Measurements from ENCODE around the gene SEMA3A.

The SEMA3A gene

DNA sequence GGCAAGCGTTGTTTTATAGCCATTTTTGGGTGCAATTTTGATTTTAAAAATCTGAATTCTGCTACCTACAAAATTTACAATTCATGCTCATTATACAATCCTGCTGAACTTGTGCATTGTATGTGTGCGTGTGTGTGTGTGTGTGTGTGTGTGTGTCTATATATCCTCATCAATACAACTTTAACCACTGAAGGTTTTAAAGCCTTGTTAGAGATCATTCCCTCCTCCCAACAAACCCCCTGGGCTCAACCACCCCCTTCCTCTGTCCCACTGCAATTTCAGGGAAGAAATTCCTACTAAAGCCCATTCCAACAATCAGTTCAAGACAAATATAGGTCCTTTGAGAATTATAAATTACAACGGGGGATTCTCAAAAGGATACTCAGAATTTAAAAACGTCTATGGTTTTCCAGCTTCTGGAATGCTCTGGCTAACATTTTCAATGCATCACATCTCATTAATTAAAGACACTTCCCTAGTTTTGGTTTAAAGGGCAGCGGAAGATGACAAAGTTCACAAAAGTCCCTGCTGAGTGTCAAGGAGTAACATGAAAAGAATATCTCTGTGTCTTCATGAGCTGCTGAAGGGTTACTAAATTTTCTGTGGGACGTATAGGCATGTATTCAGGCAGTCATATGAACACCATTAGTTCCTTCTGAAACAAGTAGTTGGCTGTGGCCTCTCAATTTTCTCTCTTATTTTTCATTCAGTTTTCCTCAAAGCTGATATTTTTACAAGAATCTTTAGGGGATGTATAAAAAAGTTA lies 889 bp upstream of the SEMA3A start:
- no peak for DNase-seq (ENCODE audit: low spot score)

DNA sequence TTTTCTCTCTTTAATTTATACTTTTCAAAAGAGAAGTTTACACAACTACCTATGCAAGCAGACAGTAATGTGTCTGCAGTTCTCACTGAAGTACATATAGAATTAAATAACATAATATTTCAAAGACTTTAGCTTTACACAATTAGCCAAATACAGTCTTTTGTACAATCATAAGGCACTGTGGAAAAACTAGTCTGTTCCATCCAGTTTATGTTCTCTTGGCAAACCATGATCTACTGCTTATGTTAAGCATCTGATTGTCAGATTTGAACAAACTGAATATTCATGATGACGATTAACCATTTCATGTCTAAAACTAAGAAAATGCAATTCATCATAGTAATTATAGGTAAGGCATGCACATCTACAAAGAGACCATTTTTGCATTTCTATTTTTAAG lies 842 bp downstream of the SEMA3A start:
- DNase-seq (ENCODE audit: low spot score): no peak

GRCh38 chr7:84191842-84192241 lies 2.7 kb downstream of the SEMA3A start:
- DNase-seq (ENCODE audit: low spot score): no peak

DNA sequence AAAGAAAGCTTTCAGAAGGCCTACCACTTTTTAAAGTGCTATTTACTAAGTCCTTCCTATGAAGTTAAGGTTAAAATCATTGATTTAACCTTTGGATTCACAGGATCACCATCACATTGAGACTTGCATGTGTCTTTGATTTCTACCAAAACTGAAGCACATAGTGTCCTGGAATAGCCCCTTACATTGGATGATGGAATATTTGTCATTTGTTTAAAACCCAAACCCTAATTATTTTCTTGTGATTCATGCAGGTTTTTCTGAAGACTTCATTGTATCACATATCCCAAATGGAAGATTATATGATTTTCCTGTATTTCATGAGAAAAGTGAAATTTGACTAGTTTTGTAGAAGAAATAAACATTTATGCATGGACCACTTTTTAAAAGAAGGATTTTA lies 3.3 kb downstream of the SEMA3A start:
- DNase-seq (ENCODE audit: low spot score): no peak

DNA sequence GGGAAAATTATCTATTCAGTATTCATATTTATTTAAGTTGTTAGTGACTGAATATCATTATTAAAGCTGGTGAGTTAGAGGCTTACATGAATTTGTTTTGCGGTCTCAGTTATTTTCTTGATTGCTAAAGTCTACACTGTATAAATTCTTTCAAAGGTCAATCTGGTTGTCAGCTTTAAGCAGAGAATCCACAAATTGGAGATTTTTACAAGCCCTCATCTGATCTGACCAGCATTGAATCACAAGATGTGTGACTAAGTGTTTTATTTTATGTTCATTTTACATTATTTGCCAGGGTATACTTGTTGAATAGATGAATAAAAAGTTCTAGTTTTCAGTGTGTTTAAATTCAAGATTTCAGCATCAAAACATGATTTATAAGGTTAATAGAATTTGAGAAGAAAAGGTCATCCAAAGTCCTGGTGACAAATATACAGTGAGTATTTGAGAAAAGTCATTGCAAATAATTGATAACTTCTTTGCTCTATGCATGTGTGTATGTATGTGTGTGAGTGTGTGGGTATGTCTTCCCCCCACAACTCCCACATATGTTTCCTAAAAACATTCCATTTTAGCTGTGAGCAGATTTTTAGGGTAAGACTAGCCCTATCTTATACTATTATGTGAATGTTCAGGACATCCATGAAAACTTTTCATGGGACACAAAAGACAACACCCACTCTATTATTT lies 4.4 kb downstream of the SEMA3A start:
- DNase-seq (ENCODE audit: low spot score): no peak

GRCh38 chr7:84188786-84189405 lies 5.7 kb downstream of the SEMA3A start:
- DNase-seq (ENCODE audit: low spot score): no peak

GRCh38 chr7:84187813-84188510 lies 6.6 kb downstream of the SEMA3A start:
- DNase-seq (ENCODE audit: low spot score): no peak

DNA sequence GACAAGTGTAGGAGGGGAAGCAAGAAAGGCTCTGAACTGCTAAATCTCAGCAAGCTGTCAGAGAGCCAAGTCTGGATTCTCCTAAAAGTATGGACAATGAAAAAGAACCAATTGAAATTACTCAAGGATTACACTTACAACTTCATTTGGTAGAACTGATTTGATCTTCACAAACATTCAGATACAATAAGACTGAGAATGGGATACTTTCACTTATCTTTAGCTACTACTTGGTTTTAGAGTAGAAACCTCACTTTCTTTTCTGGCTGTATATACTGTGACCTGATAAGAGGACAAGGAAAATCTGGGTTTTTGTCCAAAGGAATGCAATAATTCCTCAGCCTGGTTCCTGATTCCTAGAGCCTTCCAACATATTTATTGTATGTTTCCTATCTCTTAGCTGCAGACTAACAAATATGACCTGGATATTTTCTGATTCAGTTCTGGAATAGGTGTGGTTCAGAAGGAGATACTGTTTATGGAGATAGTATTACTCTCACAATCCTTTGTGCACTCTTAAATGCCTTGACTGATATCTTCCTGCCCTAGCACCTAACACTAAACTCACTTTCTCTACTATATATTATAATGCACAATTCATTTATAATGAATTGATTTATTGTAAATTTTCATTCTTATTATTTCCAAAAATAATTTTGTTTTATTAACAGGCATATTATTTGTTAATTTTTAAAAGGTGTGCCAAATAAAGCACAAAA lies 7.3 kb downstream of the SEMA3A start:
- no peak for DNase-seq (ENCODE audit: low spot score)

DNA sequence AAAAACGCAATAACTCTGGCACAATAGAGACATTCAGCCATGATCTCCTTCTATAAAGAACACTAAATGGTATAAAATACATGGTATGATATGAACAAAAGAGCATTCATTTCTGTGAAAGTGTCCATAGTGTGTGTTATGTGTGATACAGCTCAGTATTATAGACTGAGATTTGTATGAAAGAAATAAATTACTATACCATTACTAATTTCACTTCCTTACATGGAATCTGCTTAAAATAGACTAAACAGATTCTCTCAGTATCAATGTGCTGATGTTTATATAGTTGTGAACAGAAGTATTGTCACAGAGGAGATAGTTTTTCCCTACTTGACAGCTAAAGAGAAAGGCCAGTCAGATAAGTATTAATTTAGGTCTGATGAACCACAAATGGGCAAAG lies 10.8 kb downstream of the SEMA3A start:
- no peak for DNase-seq (ENCODE audit: low spot score)

DNA sequence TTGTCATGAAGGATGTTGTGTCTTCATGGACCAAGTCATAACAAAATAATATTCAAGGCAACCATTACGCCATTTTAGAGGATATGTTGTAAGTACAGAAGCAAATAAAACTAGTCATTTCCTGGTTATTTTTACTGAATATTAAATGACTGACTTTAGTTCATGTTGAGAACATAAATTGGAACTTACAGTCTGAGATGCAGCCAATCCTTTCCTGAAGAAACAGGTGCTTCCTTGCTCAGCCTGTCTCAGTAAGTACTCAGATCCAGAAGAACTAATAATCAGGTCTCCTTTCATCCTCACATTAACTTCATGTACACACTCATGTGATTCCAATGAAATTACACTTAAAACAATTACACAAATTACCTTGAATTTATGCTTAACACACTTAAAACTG lies 12.3 kb downstream of the SEMA3A start:
- DNase-seq (ENCODE audit: low spot score): no peak

DNA sequence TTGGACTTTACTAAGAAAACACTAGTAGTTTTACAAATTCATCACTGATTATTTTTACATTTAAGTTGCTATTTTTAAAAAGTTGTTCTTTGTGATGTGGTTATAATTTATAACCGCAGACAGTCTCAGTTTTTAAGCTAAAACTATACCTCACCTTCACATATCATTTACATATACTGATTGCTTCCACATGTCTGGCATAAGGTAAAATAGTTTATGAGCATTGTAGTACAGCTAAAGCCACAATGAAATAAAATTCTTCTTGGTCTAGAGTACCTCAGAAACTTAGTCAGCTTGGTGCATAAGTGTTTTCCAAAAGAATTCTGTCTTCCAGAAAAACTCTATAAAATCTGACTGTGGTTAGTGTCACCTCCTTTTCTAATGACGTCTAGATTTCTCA lies 13.0 kb downstream of the SEMA3A start:
- DNase-seq (ENCODE audit: low spot score): no peak

DNA sequence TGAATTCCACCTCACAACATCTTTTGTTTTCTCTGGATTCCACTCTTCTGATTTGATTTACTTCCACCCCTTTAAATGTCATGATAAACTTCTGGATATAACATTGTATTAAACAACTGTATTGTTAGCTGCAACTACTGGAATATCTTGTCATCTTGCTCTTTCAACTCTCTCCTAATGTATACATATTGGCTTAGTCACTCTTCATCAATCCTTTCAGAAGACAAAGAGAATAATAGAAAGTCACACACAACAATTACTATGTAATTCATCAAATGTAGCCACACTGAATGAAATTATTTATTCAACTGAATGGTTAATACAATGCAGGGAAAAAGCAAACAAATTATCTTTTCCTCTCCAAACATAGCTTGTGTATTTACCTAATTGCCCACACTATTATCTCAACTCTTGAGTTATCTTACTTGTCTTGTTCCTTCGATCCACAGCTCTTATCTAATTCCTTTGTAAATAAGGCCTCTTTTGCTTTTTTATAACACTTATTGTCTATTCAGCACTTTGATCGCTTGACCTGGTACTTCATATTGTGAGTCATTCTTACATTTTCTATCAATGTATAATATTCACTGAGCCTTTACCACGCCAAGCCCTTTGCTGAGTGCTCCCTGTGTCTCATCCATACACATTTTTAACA lies 16.7 kb downstream of the SEMA3A start:
- no peak for DNase-seq (ENCODE audit: low spot score)

DNA sequence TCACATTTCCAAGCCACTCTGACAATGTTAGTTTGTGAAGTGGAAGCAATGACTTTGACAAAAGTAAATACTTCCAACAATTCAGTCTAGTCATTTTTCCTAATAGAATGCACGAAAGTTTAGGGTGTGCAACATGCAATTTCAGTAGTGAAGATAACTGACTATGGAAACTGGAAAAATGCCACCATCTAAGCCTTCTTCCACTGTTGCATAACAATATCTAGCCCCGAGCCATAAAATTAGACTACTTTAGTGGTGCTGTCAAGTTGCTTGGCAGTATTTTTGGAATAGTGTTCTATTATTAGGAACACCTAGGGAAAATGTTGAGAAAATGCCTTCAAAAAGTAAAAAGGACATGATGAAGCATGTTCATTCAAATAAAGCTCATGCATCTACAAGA lies 17.9 kb downstream of the SEMA3A start:
- no peak for DNase-seq (ENCODE audit: low spot score)

- DNase-seq (ENCODE audit: low spot score): no peak
Measured at GRCh38 chr7:84175461-84175860, 19.1 kb downstream of the SEMA3A start.

DNA sequence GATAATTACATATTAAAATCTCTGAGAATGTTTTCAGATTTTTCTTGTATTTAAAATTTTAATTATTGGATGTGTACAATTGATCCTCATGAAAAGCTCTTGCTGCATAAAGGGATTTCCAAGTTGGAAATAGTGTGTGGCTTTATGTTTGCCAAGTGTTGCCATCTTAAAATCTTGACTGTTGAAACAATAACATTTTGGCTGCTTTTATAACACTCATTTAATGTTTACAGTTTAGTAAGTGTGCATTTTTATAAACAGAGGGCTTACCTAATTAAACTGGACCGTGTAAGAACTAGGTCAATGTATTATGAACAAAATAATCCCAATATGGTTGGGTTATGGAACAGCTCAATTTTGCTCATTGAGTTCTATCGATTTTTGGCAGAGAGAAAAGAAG lies 23.9 kb downstream of the SEMA3A start:
- DNase-seq (ENCODE audit: low spot score): no peak

DNA sequence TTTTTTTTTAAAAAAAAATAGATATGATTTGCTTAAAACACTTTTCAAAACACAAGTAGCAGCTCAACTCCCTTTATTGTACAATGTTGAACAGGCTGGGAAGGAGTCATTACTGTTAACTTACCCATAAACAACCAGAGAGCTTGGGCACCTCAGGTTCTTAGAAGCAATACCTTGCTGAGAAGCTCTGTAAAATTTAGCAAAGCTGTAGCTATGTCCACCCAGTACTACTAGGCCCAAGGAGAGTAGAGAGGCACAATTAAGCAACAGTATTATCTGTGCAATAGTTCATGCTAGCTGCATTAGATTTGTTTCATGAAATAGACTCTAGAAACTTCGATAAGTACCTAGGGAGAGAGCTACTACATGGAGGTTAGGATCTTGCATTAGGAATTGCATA lies 32.0 kb downstream of the SEMA3A start:
- no peak for DNase-seq (ENCODE audit: low spot score)

DNA sequence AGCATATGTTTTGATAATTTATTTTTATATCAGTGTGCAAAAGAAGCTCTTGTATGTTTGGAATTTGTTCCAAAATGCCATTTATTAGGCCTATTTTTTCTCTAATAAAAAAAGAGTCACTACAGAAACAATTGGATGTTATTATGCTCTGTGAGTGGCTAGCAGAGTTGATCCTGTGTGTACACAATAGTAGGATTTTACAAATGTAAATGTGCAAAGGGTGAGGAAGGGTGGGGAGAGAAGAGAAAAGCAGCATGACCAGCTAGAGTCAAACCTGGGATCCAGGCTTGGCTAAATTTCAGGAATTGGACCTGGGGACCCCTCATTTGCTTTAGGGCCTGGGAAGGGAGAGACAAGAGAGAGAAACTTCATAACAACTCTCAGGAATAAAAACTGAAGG lies 32.5 kb downstream of the SEMA3A start:
- DNase-seq (ENCODE audit: low spot score): no peak

- DNase-seq (ENCODE audit: low spot score): no peak
Measured at GRCh38 chr7:84161398-84161797, 33.2 kb downstream of the SEMA3A start.

- DNase-seq (ENCODE audit: low spot score): no peak
Measured at GRCh38 chr7:84159435-84159834, 35.2 kb downstream of the SEMA3A start.

DNA sequence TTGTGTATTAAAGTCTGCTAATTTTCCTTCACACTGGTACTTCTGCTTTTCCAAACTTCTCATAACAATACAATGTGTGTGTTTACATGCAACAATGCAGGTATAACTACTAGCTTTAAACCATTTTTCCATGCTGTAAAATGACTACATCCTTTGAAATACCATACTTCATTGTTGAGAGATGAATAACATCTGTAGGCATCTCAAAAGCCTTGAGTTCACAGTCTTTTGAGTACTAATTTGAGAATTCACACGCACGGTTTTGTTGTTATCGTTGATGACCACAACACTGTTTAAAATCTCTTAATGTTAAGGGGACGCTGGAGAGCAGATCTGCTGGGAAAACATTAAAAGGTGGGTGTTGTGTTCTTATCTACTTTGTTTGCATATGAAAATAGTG lies 37.4 kb downstream of the SEMA3A start:
- DNase-seq (ENCODE audit: low spot score): no peak

DNA sequence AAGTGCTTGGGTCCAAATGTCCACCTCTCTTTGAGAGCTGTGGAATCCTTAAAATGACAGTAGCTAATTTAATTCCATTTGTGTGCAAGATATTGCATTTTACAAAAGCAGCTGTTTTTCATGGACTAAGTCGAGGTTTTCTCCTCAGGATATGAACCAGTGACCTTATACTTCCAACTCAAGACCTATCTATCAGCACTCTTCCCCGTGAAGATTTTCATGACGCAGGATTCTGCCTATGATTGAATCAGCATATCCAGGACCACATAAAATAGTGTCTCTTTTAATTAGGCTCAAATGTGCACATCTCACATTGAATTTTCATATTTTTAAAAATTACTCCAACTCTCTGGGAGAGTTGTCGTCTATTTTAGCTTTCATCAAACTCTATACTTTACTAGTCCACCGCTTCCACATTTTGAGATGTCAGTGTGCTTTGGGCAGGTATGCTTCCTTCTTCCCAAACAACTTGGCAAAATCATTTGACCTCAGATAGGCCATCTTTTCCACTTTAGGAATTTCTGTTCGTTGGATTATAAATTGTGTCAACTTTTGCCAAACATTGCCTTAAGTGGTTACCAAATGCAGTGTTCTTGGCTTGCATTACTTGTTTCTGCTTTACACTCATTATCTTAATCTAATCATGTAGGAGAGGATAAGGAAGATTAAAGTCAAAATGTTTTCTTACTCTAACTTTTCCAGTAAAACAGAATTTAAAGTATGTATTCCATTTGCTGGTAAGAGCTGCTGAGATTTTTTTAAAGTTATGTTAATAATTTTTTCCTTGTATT lies 39.4 kb downstream of the SEMA3A start:
- DNase-seq (ENCODE audit: low spot score): no peak

All from hematopoietic multipotent progenitor cell treated with erythropoietin and hydrocortisone succinate and interleukin-3 and kit ligand, for 15 days (in vitro differentiated cells).